Fibroblast of mammary gland (primary cell): ENCODE measurements around the gene SGPP1.

Experiments
- DNase-seq: peaks from one replicate; pipeline ENCODE4 v3.0.0-alpha.2; 2010; ENCODE audit warnings: low read depth
- H3K4me3 ChIP-seq: 2 replicates; pipeline ENCODE4 v1.5.1; 2011; ENCODE audit warnings: low read depth, mild to moderate bottlenecking, low read length, moderate library complexity; ENCODE audit not compliant: control insufficient read depth
- CTCF ChIP-seq: conservative IDR thresholded peaks from 2 replicates; pipeline ENCODE4 v1.5.1; 2011; ENCODE audit warnings: low read depth, low read length, inconsistent platforms; ENCODE audit not compliant: control insufficient read depth, insufficient read depth

SGPP1 gene

GRCh38 chr14:63727231-63727735 is 582 bp downstream of the SGPP1 start:
- peak overlapping the region; percentile 90 for H3K4me3 ChIP-seq
- no peak for TF ChIP-seq CTCF
- peak; percentile 34 for DNase-seq

GRCh38 chr14:63726499-63726898 is 1.4 kb downstream of the SGPP1 start:
- no peak for DNase-seq
- no peak for TF ChIP-seq CTCF
- peak overlapping the region; percentile 90 for H3K4me3 ChIP-seq

- DNase-seq = no peak
- peak overlapping the region; percentile 90 for H3K4me3 ChIP-seq
These were observed 1.9 kb downstream of the SGPP1 start for GRCh38 chr14:63725786-63726460.

GRCh38 chr14:63717702-63718101 is 10.2 kb downstream of the SGPP1 start:
- DNase-seq = peak; percentile 33

More at GRCh38 chr14:63725786-63726460, 1.9 kb downstream of the SGPP1 start:
- TF ChIP-seq CTCF = no peak

GRCh38 chr14:63715360-63715759 is 12.5 kb downstream of the SGPP1 start:
- H3K4me3 ChIP-seq = no peak overlapping the region
- no peak for TF ChIP-seq CTCF
- no peak for DNase-seq

More at GRCh38 chr14:63717702-63718101, 10.2 kb downstream of the SGPP1 start:
- no peak for TF ChIP-seq CTCF
- H3K4me3 ChIP-seq = no peak overlapping the region

- no peak for TF ChIP-seq CTCF
- peak; percentile 73 for DNase-seq
- no peak overlapping the region for H3K4me3 ChIP-seq
These were observed 14.1 kb downstream of the SGPP1 start for GRCh38 chr14:63713764-63714163.
